GM23338 (cell line): Measurements from ENCODE around the gene ELN. TPM values are rescaled to one million over a fixed set of nuclear protein-coding genes. Genes with fewer than 3 reads are reported as not detected.

ENCODE experiments used
- ATAC-seq: fragments of 200-7000 bp; cut with Tn5 transposase; 3 replicates; pipeline ENCODE4 v1.9.1; 2020
- DNase-seq: peaks from one replicate; pipeline ENCODE4 v3.0.0-alpha.2; 2015; ENCODE audit warnings: low spot score
- H2AFZ ChIP-seq: fragments of 200-600 bp; sonication (generic); 2 replicates; pipeline ENCODE4 v1.8.0; 2016; ENCODE audit warnings: antibody characterized with exemption, mild to moderate bottlenecking, moderate library complexity
- H3F3A ChIP-seq: fragments of 200-600 bp; sonication (generic); replicated peaks from 2 replicates; pipeline ENCODE4 v1.8.0; 2017; ENCODE audit warnings: antibody characterized with exemption, mixed run types, low read depth
- H3K27ac ChIP-seq: fragments of 200-600 bp; sonication (generic); 2 replicates; pipeline ENCODE4 v1.6.1; 2016; ENCODE audit warnings: low read depth
- H3K27me3 ChIP-seq: fragments of 200-600 bp; sonication (generic); 2 replicates; pipeline ENCODE4 v1.8.0; 2016; ENCODE audit warnings: mild to moderate bottlenecking, mixed run types, moderate library complexity; ENCODE audit not compliant: insufficient read depth
- H3K36me3 ChIP-seq: fragments of 200-600 bp; sonication (generic); 2 replicates; pipeline ENCODE4 v1.8.0; 2016; ENCODE audit warnings: mild to moderate bottlenecking; ENCODE audit not compliant: insufficient read depth
- H3K4me1 ChIP-seq: fragments of 200-600 bp; sonication (generic); 2 replicates; pipeline ENCODE4 v1.8.0; 2016; ENCODE audit warnings: mild to moderate bottlenecking, moderate library complexity; ENCODE audit not compliant: insufficient read depth
- H3K4me2 ChIP-seq: fragments of 200-600 bp; sonication (generic); 2 replicates; pipeline ENCODE4 v1.7.1; 2017; ENCODE audit warnings: mixed run types
- H3K4me3 ChIP-seq: fragments of 200-600 bp; sonication (generic); 2 replicates; pipeline ENCODE4 v1.6.1; 2016; ENCODE audit warnings: mixed run types
- H3K79me2 ChIP-seq: fragments of 200-600 bp; sonication (generic); replicated peaks from 2 replicates; pipeline ENCODE4 v1.8.0; 2017; ENCODE audit warnings: mild to moderate bottlenecking; ENCODE audit not compliant: insufficient read depth
- H3K9me2 ChIP-seq: fragments of 200-600 bp; sonication (generic); 2 replicates; pipeline ENCODE4 v1.8.0; 2017; ENCODE audit not compliant: insufficient read depth
- H4K20me1 ChIP-seq: fragments of 200-600 bp; sonication (generic); replicated peaks from 2 replicates; pipeline ENCODE4 v1.8.0; 2017; ENCODE audit warnings: mild to moderate bottlenecking; ENCODE audit not compliant: insufficient read depth
- H3K27ac Mint-ChIP-seq: 2 replicates; pipeline ENCODE4 v1.8.0; 2020; ENCODE audit warnings: inconsistent platforms, mild to moderate bottlenecking, moderate library complexity, mixed read lengths
- H3K27me3 Mint-ChIP-seq: 3 replicates; pipeline ENCODE4 v1.8.0; 2022; ENCODE audit warnings: low read depth, mild to moderate bottlenecking, moderate library complexity, mixed read lengths, inconsistent platforms; ENCODE audit not compliant: insufficient read depth, poor library complexity
- H3K36me3 Mint-ChIP-seq: 3 replicates; pipeline ENCODE4 v1.8.0; 2021; ENCODE audit warnings: low read depth, mild to moderate bottlenecking, inconsistent platforms, moderate library complexity, mixed read lengths
- H3K4me1 Mint-ChIP-seq: 3 replicates; pipeline ENCODE4 v1.8.0; 2020; ENCODE audit warnings: mild to moderate bottlenecking, inconsistent platforms, mixed read lengths
- H3K4me3 Mint-ChIP-seq: 3 replicates; pipeline ENCODE4 v1.8.0; 2021; ENCODE audit warnings: moderate library complexity, mild to moderate bottlenecking, inconsistent platforms, mixed read lengths
- H3K9me3 Mint-ChIP-seq: 3 replicates; pipeline ENCODE4 v1.8.0; 2020; ENCODE audit warnings: moderate library complexity, mild to moderate bottlenecking, inconsistent platforms, mixed read lengths
- CREB1 ChIP-seq: fragments of 250-450 bp; sonication (Bioruptor Pico); IDR thresholded peaks from 2 replicates; pipeline ENCODE4 v1.5.0; 2020; ENCODE audit warnings: low read depth, mild to moderate bottlenecking, moderate library complexity
- ETS1 ChIP-seq: IDR thresholded peaks from 2 replicates; pipeline ENCODE4 v1.6.1; 2016; ENCODE audit warnings: antibody characterized with exemption
- EZH2 ChIP-seq: fragments of 200-600 bp; sonication (generic); IDR thresholded peaks from one replicate; pipeline ENCODE4 v1.8.0; 2017; ENCODE audit warnings: antibody characterized with exemption, mild to moderate bottlenecking, low read depth; ENCODE audit not compliant: unreplicated experiment
- EZH2phosphoT487 ChIP-seq: fragments of 200-600 bp; sonication (generic); IDR thresholded peaks from one replicate; pipeline ENCODE4 v1.8.1; 2018; ENCODE audit warnings: antibody characterized with exemption; ENCODE audit not compliant: unreplicated experiment
- JUNB ChIP-seq: IDR thresholded peaks from one replicate; pipeline ENCODE4 v1.6.1; 2016; ENCODE audit warnings: antibody characterized with exemption; ENCODE audit not compliant: unreplicated experiment
- NANOG ChIP-seq: IDR thresholded peaks from 2 replicates; pipeline ENCODE4 v1.6.1; 2016; ENCODE audit warnings: antibody characterized with exemption, borderline replicate concordance
- POLR2AphosphoS5 ChIP-seq: IDR thresholded peaks from 2 replicates; pipeline ENCODE4 v1.6.1; 2016; ENCODE audit warnings: antibody characterized with exemption, low read depth
- STAT1 ChIP-seq: IDR thresholded peaks from one replicate; pipeline ENCODE4 v1.6.1; 2016; ENCODE audit warnings: antibody characterized with exemption; ENCODE audit not compliant: unreplicated experiment
- ZNF114 ChIP-seq: fragments of 250-450 bp; sonication (Bioruptor Pico); IDR thresholded peaks from 2 replicates; pipeline ENCODE4 v1.5.0; 2020; ENCODE audit warnings: mild to moderate bottlenecking, moderate library complexity
- ZNF331 ChIP-seq: fragments of 250-450 bp; sonication (Bioruptor Pico); IDR thresholded peaks from 2 replicates; pipeline ENCODE4 v1.5.0; 2020; ENCODE audit warnings: low read depth, mild to moderate bottlenecking, moderate library complexity
- ZNF462 ChIP-seq: fragments of 250-450 bp; sonication (Bioruptor Pico); IDR thresholded peaks from 2 replicates; pipeline ENCODE4 v1.5.0; 2020; ENCODE audit warnings: mild to moderate bottlenecking, moderate library complexity
- polyA plus RNA-seq: library from polyadenylated mRNA; unstranded; fragments of >200 nt; fragmentation: Nextera tagmentation; extraction: Ambion mirVana; gene quantifications from 2 replicates; pipeline ENCODE4 v1.2.1, GENCODE V29; 2016
- total RNA-seq: library from RNA; depleted of rRNA; stranded (reverse); fragments of >200 nt; shearing (Covaris generic); gene quantifications from 2 replicates; pipeline ENCODE4 v1.2.3, GENCODE V29; 2014
- TF ChIP-seq, protein P1 (sequence below), 2 experiments: fragments of 200-600 bp in 1 of 2; sonication (generic) in 1 of 2; conservative IDR thresholded peaks; 2 replicates each; pipeline versions ENCODE4 v1.5.1 to v1.6.1; 2016 to 2017; ENCODE audit warnings: antibody characterized with exemption in 2 of 2, low read depth in 2 of 2, mild to moderate bottlenecking in 2 of 2, moderate library complexity in 1 of 2
- TF ChIP-seq, protein P2 (sequence below): IDR thresholded peaks from one replicate; pipeline ENCODE4 v1.6.1; 2018; ENCODE audit warnings: antibody characterized with exemption; ENCODE audit not compliant: unreplicated experiment

ELN gene
- total and polyA plus RNA-seq, 2 experiments from 2014 or later = 1.1 to 5.6 TPM

DNA sequence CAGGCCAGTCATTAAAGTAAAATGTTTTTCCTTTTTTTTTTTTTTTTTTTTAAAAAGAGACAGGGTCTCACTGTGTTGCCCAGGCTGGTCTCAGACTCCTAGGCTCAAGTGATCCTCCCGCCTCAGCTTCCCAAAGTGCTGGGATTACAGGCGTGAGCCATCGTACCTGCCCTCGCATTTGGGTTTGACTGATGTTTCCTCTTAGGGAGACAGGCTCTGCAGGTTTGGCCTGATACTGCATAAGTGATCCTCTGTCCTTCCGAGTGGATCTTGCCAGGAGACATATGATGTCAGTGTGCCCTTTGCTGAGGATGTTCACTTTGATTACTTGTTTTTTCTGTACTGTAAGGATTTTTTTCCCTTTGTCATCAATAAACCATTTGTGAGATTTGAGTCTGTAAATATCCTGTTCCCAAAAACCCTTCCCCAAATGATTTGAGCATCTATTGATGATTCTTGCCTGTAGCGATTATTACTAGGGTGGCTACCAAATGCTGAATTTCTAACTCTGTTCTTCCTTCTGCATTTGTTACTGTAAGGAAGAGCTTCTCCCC is 75.3 kb downstream of the ELN start:
- no peak for ATAC-seq
- H3K36me3 Mint-ChIP-seq = peaks cover 67% of the 10 kb centered on the region

More for the DNA sequence above, 75.3 kb downstream of the ELN start:
- Histone ChIP-seq H3K4me3 (no peak overlapping the region), H3F3A (0 out of 2 replicates have a peak, but pooled peaks cover 3% of the 10 kb centered on the region), H3K27me3 (no peaks in the 10 kb centered on the region), H3K27ac (no peak overlapping the region), H3K79me2 (no peaks in the 10 kb centered on the region), H3K9me2 (no peaks in the 10 kb centered on the region), H3K4me2 (no peak overlapping the region), H3K36me3 (peaks cover 4% of the 10 kb centered on the region), H2AFZ (no peak overlapping the region), H3K4me1 (no peaks in the 10 kb centered on the region), H4K20me1 (no peaks in the 10 kb centered on the region)
- no peak for TF ChIP-seq JUNB
- TF ChIP-seq ZNF331 (CRISPR knock-in tag) = no peak
- no peak for TF ChIP-seq STAT1
- no peak for TF ChIP-seq POLR2AphosphoS5
- TF ChIP-seq ZNF462 = no peak
- no peak for TF ChIP-seq NANOG
- no peak for TF ChIP-seq ETS1
- TF ChIP-seq EZH2 = no peak
- no peak for TF ChIP-seq CREB1 (CRISPR knock-in tag)
- TF ChIP-seq, protein P1, sequence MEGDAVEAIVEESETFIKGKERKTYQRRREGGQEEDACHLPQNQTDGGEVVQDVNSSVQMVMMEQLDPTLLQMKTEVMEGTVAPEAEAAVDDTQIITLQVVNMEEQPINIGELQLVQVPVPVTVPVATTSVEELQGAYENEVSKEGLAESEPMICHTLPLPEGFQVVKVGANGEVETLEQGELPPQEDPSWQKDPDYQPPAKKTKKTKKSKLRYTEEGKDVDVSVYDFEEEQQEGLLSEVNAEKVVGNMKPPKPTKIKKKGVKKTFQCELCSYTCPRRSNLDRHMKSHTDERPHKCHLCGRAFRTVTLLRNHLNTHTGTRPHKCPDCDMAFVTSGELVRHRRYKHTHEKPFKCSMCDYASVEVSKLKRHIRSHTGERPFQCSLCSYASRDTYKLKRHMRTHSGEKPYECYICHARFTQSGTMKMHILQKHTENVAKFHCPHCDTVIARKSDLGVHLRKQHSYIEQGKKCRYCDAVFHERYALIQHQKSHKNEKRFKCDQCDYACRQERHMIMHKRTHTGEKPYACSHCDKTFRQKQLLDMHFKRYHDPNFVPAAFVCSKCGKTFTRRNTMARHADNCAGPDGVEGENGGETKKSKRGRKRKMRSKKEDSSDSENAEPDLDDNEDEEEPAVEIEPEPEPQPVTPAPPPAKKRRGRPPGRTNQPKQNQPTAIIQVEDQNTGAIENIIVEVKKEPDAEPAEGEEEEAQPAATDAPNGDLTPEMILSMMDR (conservative IDR thresholded peaks at IDR 0.05; ENCODE audit: low read depth in 2 of 2) = no peak
- no peak for TF ChIP-seq EZH2phosphoT487
- no peak for TF ChIP-seq ZNF114 (CRISPR knock-in tag)
- TF ChIP-seq, protein P2, sequence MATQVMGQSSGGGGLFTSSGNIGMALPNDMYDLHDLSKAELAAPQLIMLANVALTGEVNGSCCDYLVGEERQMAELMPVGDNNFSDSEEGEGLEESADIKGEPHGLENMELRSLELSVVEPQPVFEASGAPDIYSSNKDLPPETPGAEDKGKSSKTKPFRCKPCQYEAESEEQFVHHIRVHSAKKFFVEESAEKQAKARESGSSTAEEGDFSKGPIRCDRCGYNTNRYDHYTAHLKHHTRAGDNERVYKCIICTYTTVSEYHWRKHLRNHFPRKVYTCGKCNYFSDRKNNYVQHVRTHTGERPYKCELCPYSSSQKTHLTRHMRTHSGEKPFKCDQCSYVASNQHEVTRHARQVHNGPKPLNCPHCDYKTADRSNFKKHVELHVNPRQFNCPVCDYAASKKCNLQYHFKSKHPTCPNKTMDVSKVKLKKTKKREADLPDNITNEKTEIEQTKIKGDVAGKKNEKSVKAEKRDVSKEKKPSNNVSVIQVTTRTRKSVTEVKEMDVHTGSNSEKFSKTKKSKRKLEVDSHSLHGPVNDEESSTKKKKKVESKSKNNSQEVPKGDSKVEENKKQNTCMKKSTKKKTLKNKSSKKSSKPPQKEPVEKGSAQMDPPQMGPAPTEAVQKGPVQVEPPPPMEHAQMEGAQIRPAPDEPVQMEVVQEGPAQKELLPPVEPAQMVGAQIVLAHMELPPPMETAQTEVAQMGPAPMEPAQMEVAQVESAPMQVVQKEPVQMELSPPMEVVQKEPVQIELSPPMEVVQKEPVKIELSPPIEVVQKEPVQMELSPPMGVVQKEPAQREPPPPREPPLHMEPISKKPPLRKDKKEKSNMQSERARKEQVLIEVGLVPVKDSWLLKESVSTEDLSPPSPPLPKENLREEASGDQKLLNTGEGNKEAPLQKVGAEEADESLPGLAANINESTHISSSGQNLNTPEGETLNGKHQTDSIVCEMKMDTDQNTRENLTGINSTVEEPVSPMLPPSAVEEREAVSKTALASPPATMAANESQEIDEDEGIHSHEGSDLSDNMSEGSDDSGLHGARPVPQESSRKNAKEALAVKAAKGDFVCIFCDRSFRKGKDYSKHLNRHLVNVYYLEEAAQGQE = no peak
- Mint-ChIP-seq H3K27ac (no peak overlapping the region), H3K27me3 (peaks cover 4% of the 10 kb centered on the region), H3K4me1 (no peaks in the 10 kb centered on the region), H3K4me3 (no peak overlapping the region), H3K9me3 (peaks cover 2% of the 10 kb centered on the region; the same call in 2 of the 3 replicates)
- DNase-seq = no peak
